GM23338 (cell line): ENCODE results near the gene RSL1D1. TPM values are rescaled to one million over a fixed set of nuclear protein-coding genes. Genes with fewer than 3 reads are reported as not detected.
"Not testable (repeated sequence)": the region's sequence is repeated elsewhere in the genome, so short reads cannot be mapped to it uniquely, and the experiment has no call there.

Experiments used
- ATAC-seq: fragments of 200-7000 bp; cut with Tn5 transposase; 3 replicates; pipeline ENCODE4 v1.9.1; 2020
- DNase-seq: peaks from one replicate; pipeline ENCODE4 v3.0.0-alpha.2; 2015; ENCODE audit warnings: low spot score
- H2AFZ ChIP-seq: fragments of 200-600 bp; sonication (generic); 2 replicates; pipeline ENCODE4 v1.8.0; 2016; ENCODE audit warnings: antibody characterized with exemption, mild to moderate bottlenecking, moderate library complexity
- H3F3A ChIP-seq: fragments of 200-600 bp; sonication (generic); replicated peaks from 2 replicates; pipeline ENCODE4 v1.8.0; 2017; ENCODE audit warnings: antibody characterized with exemption, mixed run types, low read depth
- H3K27ac ChIP-seq: fragments of 200-600 bp; sonication (generic); 2 replicates; pipeline ENCODE4 v1.6.1; 2016; ENCODE audit warnings: low read depth
- H3K27me3 ChIP-seq: fragments of 200-600 bp; sonication (generic); 2 replicates; pipeline ENCODE4 v1.8.0; 2016; ENCODE audit warnings: mild to moderate bottlenecking, mixed run types, moderate library complexity; ENCODE audit not compliant: insufficient read depth
- H3K36me3 ChIP-seq: fragments of 200-600 bp; sonication (generic); 2 replicates; pipeline ENCODE4 v1.8.0; 2016; ENCODE audit warnings: mild to moderate bottlenecking; ENCODE audit not compliant: insufficient read depth
- H3K4me1 ChIP-seq: fragments of 200-600 bp; sonication (generic); 2 replicates; pipeline ENCODE4 v1.8.0; 2016; ENCODE audit warnings: mild to moderate bottlenecking, moderate library complexity; ENCODE audit not compliant: insufficient read depth
- H3K4me2 ChIP-seq: fragments of 200-600 bp; sonication (generic); 2 replicates; pipeline ENCODE4 v1.7.1; 2017; ENCODE audit warnings: mixed run types
- H3K4me3 ChIP-seq: fragments of 200-600 bp; sonication (generic); 2 replicates; pipeline ENCODE4 v1.6.1; 2016; ENCODE audit warnings: mixed run types
- H3K79me2 ChIP-seq: fragments of 200-600 bp; sonication (generic); replicated peaks from 2 replicates; pipeline ENCODE4 v1.8.0; 2017; ENCODE audit warnings: mild to moderate bottlenecking; ENCODE audit not compliant: insufficient read depth
- H3K9me2 ChIP-seq: fragments of 200-600 bp; sonication (generic); 2 replicates; pipeline ENCODE4 v1.8.0; 2017; ENCODE audit not compliant: insufficient read depth
- H4K20me1 ChIP-seq: fragments of 200-600 bp; sonication (generic); replicated peaks from 2 replicates; pipeline ENCODE4 v1.8.0; 2017; ENCODE audit warnings: mild to moderate bottlenecking; ENCODE audit not compliant: insufficient read depth
- H3K27ac Mint-ChIP-seq: 2 replicates; pipeline ENCODE4 v1.8.0; 2020; ENCODE audit warnings: inconsistent platforms, mild to moderate bottlenecking, moderate library complexity, mixed read lengths
- H3K27me3 Mint-ChIP-seq: 3 replicates; pipeline ENCODE4 v1.8.0; 2022; ENCODE audit warnings: low read depth, mild to moderate bottlenecking, moderate library complexity, mixed read lengths, inconsistent platforms; ENCODE audit not compliant: insufficient read depth, poor library complexity
- H3K36me3 Mint-ChIP-seq: 3 replicates; pipeline ENCODE4 v1.8.0; 2021; ENCODE audit warnings: low read depth, mild to moderate bottlenecking, inconsistent platforms, moderate library complexity, mixed read lengths
- H3K4me1 Mint-ChIP-seq: 3 replicates; pipeline ENCODE4 v1.8.0; 2020; ENCODE audit warnings: mild to moderate bottlenecking, inconsistent platforms, mixed read lengths
- H3K4me3 Mint-ChIP-seq: 3 replicates; pipeline ENCODE4 v1.8.0; 2021; ENCODE audit warnings: moderate library complexity, mild to moderate bottlenecking, inconsistent platforms, mixed read lengths
- H3K9me3 Mint-ChIP-seq: 3 replicates; pipeline ENCODE4 v1.8.0; 2020; ENCODE audit warnings: moderate library complexity, mild to moderate bottlenecking, inconsistent platforms, mixed read lengths
- EZH2 ChIP-seq: fragments of 200-600 bp; sonication (generic); IDR thresholded peaks from one replicate; pipeline ENCODE4 v1.8.0; 2017; ENCODE audit warnings: antibody characterized with exemption, mild to moderate bottlenecking, low read depth; ENCODE audit not compliant: unreplicated experiment
- EZH2phosphoT487 ChIP-seq: fragments of 200-600 bp; sonication (generic); IDR thresholded peaks from one replicate; pipeline ENCODE4 v1.8.1; 2018; ENCODE audit warnings: antibody characterized with exemption; ENCODE audit not compliant: unreplicated experiment
- JUNB ChIP-seq: IDR thresholded peaks from one replicate; pipeline ENCODE4 v1.6.1; 2016; ENCODE audit warnings: antibody characterized with exemption; ENCODE audit not compliant: unreplicated experiment
- REST ChIP-seq: IDR thresholded peaks from one replicate; pipeline ENCODE4 v1.6.1; 2018; ENCODE audit warnings: antibody characterized with exemption; ENCODE audit not compliant: unreplicated experiment
- STAT1 ChIP-seq: IDR thresholded peaks from one replicate; pipeline ENCODE4 v1.6.1; 2016; ENCODE audit warnings: antibody characterized with exemption; ENCODE audit not compliant: unreplicated experiment
- ZNF114 ChIP-seq: fragments of 250-450 bp; sonication (Bioruptor Pico); IDR thresholded peaks from 2 replicates; pipeline ENCODE4 v1.5.0; 2020; ENCODE audit warnings: mild to moderate bottlenecking, moderate library complexity
- polyA plus RNA-seq: library from polyadenylated mRNA; unstranded; fragments of >200 nt; fragmentation: Nextera tagmentation; extraction: Ambion mirVana; gene quantifications from 2 replicates; pipeline ENCODE4 v1.2.1, GENCODE V29; 2016
- total RNA-seq: library from RNA; depleted of rRNA; stranded (reverse); fragments of >200 nt; shearing (Covaris generic); gene quantifications from 2 replicates; pipeline ENCODE4 v1.2.3, GENCODE V29; 2014

The RSL1D1 gene
- total and polyA plus RNA-seq, 2 experiments from 2014 or later, result 298 to 495 TPM

- no peak for TF ChIP-seq REST
- TF ChIP-seq ZNF114 (CRISPR knock-in tag), result no peak
- no peak for TF ChIP-seq EZH2phosphoT487
- no peak for TF ChIP-seq EZH2
Observed at GRCh38 chr16:11816123-11816522, 35.2 kb downstream of the RSL1D1 start (continued).

- H3K4me1 ChIP-seq, H3K36me3 Mint-ChIP-seq, ATAC-seq, H2AFZ ChIP-seq, H3K4me3 ChIP-seq, H3K4me1 Mint-ChIP-seq, H3F3A ChIP-seq, H3K9me3 Mint-ChIP-seq, H3K4me3 Mint-ChIP-seq, H3K36me3 ChIP-seq, H3K79me2 ChIP-seq, H3K9me2 ChIP-seq, H3K27me3 Mint-ChIP-seq, H4K20me1 ChIP-seq, H3K27me3 ChIP-seq, H3K27ac ChIP-seq, H3K27ac Mint-ChIP-seq, H3K4me2 ChIP-seq, DNase-seq: not testable (repeated sequence)
Observed at GRCh38 chr16:11814800-11815199, 36.5 kb downstream of the RSL1D1 start.

- no peaks in the 10 kb centered on the region for H3K9me2 ChIP-seq
- ATAC-seq (no peak), DNase-seq (no peak)
- no peaks in the 10 kb centered on the region for H3K27me3 ChIP-seq
- TF ChIP-seq STAT1, result no peak
- TF ChIP-seq JUNB, result no peak
- no peaks in the 10 kb centered on the region for H3K36me3 ChIP-seq
- H3K4me1 Mint-ChIP-seq, result no peaks in the 10 kb centered on the region
- no peak overlapping the region for H2AFZ ChIP-seq
- H3K4me3 Mint-ChIP-seq, result no peak overlapping the region
- H3F3A ChIP-seq, result no peaks in the 10 kb centered on the region
- H3K27ac Mint-ChIP-seq, result no peak overlapping the region
- H3K27me3 Mint-ChIP-seq, result peaks cover 4% of the 10 kb centered on the region
- H3K36me3 Mint-ChIP-seq, result no peaks in the 10 kb centered on the region
- no peak overlapping the region for H3K4me2 ChIP-seq
- no peaks in the 10 kb centered on the region for H3K4me1 ChIP-seq
- H3K27ac ChIP-seq, result no peak overlapping the region
- H4K20me1 ChIP-seq, result no peaks in the 10 kb centered on the region; the same call in 1 of the 2 replicates
- no peak overlapping the region for H3K4me3 ChIP-seq
- H3K79me2 ChIP-seq, result no peaks in the 10 kb centered on the region
- peaks cover 6% of the 10 kb centered on the region; the same call in 1 of the 3 replicates for H3K9me3 Mint-ChIP-seq
Observed at GRCh38 chr16:11806721-11807120, 44.6 kb downstream of the RSL1D1 start.
